Measurements from ENCODE around the gene CORO2A.
A peak's percentile ranks its signal among the peaks of the same experiment; 100 is the strongest.

The CORO2A gene

GRCh38 chr9:98192503-98193335 is at the start of gene CORO2A:
Gene CORO2A, minus strand, starts transcription at chr9:98192637. Its CDS starts 34,977 bp downstream, at chr9:98157660.
- DNase-seq (ENCODE audit: low spot score) = peak; percentile 84

DNA sequence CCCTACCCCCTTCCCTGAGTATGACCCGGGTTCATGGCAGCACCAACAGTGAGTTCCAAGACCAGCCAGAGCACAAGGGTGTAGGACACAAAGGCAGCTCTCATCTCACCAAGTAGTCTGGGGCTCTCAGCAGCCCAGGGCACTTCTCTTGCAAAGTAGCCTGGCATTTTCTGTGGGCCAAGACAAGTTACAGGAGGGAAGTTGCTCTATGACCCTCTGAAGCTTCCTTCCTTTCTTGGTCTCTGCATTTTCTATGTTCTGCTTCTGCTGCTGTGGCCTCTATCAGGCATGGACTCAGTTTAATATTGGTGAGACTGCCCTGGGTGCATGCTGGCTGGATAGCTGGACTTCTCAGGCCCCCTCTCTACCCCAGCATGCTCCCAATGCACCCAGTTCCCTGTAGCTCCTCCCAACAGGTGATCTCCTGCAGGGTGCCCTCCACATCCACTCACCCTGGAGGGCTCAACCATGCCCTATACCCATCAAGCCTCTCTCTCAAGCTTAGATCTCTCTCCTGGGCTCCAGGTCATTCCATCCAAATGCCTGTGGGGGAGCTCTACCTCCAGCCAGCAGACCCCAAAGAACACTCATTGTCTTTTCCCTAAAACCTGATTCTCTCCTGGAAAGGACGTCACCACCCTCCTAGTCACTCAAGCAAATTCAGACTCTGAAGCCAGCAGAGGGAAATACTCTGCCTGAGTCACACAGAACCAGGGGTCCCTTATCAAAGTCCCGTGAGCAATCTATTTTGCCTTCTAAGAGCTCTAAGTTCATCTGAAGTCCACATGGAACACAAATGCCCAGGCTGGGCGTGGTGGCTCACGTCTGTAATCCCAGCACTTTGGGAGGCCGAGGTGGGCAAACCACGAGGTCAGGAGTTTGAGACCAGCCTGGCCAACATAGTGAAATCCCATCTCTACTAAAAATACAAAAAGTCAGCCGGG is 49.2 kb upstream of the CORO2A start:
- no peak for DNase-seq (ENCODE audit: low spot score)

GRCh38 chr9:98240475-98240874 is 48.0 kb upstream of the CORO2A start:
- DNase-seq (ENCODE audit: low spot score) = no peak

DNA sequence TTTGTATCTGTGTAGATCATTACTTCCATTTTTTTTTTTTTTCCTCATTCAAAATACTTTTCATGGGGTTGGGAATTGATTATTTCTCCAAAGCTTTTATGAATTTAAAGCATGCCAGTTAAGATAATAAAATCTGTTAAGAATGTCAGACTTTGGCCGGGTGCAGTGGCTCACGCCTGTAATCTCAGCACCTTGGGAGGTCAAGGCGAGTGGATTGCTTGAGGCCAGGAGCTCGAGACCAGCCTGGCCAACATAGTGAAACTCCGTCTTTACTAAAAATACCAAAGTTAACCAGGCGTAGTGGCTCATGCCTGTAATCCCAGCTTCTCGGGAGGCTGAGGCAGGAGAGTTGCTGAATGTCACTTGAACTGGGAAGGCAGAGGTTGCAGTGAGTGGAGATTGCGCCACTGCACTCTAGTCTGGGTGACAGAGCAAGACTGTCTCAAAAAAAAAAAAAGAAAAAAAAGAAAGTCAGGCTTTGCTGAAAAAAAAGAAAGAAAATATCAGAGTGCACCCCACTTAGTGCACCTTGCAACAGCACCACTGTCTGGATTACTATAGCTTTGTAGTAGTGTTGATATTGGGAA is 44.6 kb upstream of the CORO2A start:
- DNase-seq (ENCODE audit: low spot score) = no peak

GRCh38 chr9:98235126-98235525 is 42.7 kb upstream of the CORO2A start:
- no peak for DNase-seq (ENCODE audit: low spot score)

GRCh38 chr9:98234245-98234825 is 41.9 kb upstream of the CORO2A start:
- no peak for DNase-seq (ENCODE audit: low spot score)

GRCh38 chr9:98232926-98233325 is 40.5 kb upstream of the CORO2A start:
- DNase-seq (ENCODE audit: low spot score) = no peak

GRCh38 chr9:98231770-98232478 is 39.5 kb upstream of the CORO2A start:
- no peak for DNase-seq (ENCODE audit: low spot score)

DNA sequence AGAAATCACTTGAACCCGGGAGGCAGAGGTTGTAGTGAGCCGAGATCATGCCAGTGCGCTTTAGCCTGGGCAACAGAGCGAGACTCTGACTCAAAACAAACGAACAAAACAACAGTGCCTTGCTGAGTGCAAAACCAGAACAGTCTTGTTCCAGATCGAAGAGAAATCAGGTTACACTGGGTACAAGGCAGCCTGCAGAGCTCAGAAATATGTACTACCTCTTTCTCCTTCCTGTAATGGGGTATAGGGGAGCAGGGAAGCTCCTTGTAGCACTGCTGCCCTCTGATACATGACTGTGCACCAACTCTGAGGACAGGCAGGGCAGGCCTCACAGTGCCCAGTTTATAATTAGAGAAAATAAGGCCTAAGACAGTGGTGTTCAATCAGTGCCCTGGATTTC is 38.4 kb upstream of the CORO2A start:
- no peak for DNase-seq (ENCODE audit: low spot score)

GRCh38 chr9:98230304-98230703 is 37.9 kb upstream of the CORO2A start:
- no peak for DNase-seq (ENCODE audit: low spot score)

GRCh38 chr9:98229620-98230019 is 37.2 kb upstream of the CORO2A start:
- no peak for DNase-seq (ENCODE audit: low spot score)

DNA sequence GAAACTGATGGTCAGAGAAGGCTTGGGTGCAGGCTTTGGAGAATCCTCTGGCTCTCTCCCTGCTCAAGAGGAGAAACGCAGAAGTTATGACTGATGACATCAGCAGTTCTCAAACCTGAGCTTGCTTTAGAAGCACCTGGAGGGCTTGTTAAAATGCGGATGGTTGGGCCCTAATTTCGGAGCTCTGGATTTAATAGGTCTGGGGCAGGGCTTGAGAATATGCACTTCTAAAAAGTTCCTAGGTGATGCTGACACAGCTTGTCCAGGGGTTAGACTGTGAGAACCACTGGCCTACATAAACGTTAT is 36.6 kb upstream of the CORO2A start:
- no peak for DNase-seq (ENCODE audit: low spot score)

GRCh38 chr9:98228392-98229089 is 36.1 kb upstream of the CORO2A start:
- no peak for DNase-seq (ENCODE audit: low spot score)

- no peak for DNase-seq (ENCODE audit: low spot score)
Measured at GRCh38 chr9:98227883-98228282, 35.4 kb upstream of the CORO2A start.

- no peak for DNase-seq (ENCODE audit: low spot score)
Measured at GRCh38 chr9:98226957-98227356, 34.5 kb upstream of the CORO2A start.

GRCh38 chr9:98226516-98226915 is 34.1 kb upstream of the CORO2A start:
- DNase-seq (ENCODE audit: low spot score) = no peak

- DNase-seq (ENCODE audit: low spot score) = no peak
Measured at GRCh38 chr9:98225015-98225442, 32.6 kb upstream of the CORO2A start.

- no peak for DNase-seq (ENCODE audit: low spot score)
Measured at GRCh38 chr9:98222885-98223691, 30.7 kb upstream of the CORO2A start.

GRCh38 chr9:98220911-98221310 is 28.5 kb upstream of the CORO2A start:
- no peak for DNase-seq (ENCODE audit: low spot score)

DNA sequence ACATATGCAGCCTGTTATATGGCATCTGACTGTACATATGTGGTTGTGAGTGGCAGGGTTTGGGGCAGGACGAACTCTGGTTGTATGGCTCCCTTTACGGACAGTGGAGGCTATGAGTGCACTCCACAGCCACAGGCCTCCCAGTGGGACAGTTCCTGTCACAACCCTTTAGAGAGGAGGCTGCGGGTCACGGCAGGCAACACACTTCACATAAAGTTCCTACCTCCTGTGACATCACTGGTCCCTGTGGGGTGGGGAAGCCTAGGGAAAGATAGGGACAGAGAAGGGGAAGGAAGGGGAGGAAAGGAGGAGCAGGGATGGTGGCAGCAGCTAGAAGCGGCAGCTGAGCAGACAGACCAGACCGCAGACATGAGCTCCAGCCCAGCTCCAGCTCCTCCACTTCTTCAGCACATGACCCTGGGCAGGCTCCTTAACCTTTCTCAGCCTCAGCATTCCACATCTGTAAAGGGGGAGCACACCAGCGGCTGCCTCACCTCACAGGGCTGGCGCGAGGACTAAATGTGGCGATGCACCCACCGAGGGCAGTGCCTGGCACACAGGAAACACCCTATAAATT is 27.4 kb upstream of the CORO2A start:
- DNase-seq (ENCODE audit: low spot score) = no peak
